Suprapubic skin (tissue), 4 donors: ENCODE results near the gene MN1. TPM values are rescaled to one million over a fixed set of nuclear protein-coding genes. Genes with fewer than 3 reads are reported as not detected.

Source experiments
- DNase-seq, 2 donors: peaks; one replicate each; pipeline ENCODE4 v3.0.0-alpha.2; 2019; ENCODE audit warnings: low spot score in 2 of 2
- H3K27ac ChIP-seq: fragments of 200-600 bp; sonication (generic); one replicate; pipeline ENCODE4 v1.5.1; 2019
- H3K27me3 ChIP-seq: fragments of 200-600 bp; sonication (generic); one replicate; pipeline ENCODE4 v1.5.1; 2019
- H3K36me3 ChIP-seq: fragments of 200-600 bp; sonication (generic); one replicate; pipeline ENCODE4 v1.5.1; 2019
- H3K4me1 ChIP-seq: fragments of 200-600 bp; sonication (generic); one replicate; pipeline ENCODE4 v1.5.1; 2019
- H3K4me3 ChIP-seq: fragments of 200-600 bp; sonication (generic); one replicate; pipeline ENCODE4 v1.5.1; 2019; ENCODE audit warnings: mild to moderate bottlenecking
- H3K9me3 ChIP-seq: fragments of 200-600 bp; sonication (generic); one replicate; pipeline ENCODE4 v1.5.1; 2019
- EP300 ChIP-seq: sonication (generic); formaldehyde crosslinking; IDR thresholded peaks from one replicate; pipeline ENCODE4 v1.6.1; 2017; ENCODE audit warnings: antibody characterized with exemption
- POLR2A ChIP-seq, 2 donors: fragments of 450-650 bp; IDR thresholded peaks; one replicate each; pipeline ENCODE4 v1.6.1; 2017; ENCODE audit warnings: antibody characterized with exemption in 2 of 2, mild to moderate bottlenecking in 2 of 2, moderate library complexity in 2 of 2
- POLR2AphosphoS5 ChIP-seq, 3 donors: sonication (generic); formaldehyde crosslinking; IDR thresholded peaks; one replicate each; pipeline ENCODE4 v1.6.1; 2017; ENCODE audit warnings: antibody characterized with exemption in 3 of 3
- WGBS: methylation state at CpG from one replicate; pipeline ENCODE4 v1.1.5; 2018; 5-methylcytosine and 5-hydroxymethylcytosine counted together
- total RNA-seq, 4 donors: library from RNA; depleted of rRNA; stranded (reverse); fragments of >200 nt; gene quantifications; one replicate each; pipeline ENCODE4 v1.1.0, GENCODE V29; 2016
- TF ChIP-seq, protein P1 (sequence below), 2 donors: fragments of 200-600 bp in 1 of 2; fragments of 450-650 bp in 1 of 2; sonication (generic) in 1 of 2; IDR thresholded peaks; one replicate each; pipeline ENCODE4 v1.5.1; 2016 to 2019; ENCODE audit warnings: antibody characterized with exemption in 2 of 2, mild to moderate bottlenecking in 1 of 2, moderate library complexity in 1 of 2

MN1 gene
- total RNA-seq, 4 donors from 2014 or later, result 1.7 to 6.5 (median 4.1) TPM

DNA sequence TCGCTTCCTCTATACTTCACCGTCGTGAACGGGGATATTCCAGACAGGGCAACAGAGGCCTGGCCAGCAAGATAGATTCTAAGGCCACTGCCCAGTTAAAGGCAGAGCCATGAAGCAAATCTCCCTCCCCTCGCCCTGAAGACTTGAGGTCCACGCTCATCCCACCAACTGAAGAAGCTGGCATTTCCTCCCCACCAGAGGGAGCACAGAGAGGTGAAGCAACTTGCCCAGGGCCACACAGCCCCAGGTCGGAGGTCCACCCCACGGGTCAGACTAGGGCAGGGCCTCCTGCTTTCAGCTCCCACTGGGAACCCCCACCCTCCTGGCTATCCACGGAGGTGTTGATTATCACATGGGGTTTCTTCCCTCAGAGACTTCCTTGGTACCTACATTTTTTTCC, 27.4 kb downstream of the MN1 start:
- Histone ChIP-seq H3K27me3 (no peaks in the 10 kb centered on the region), H3K27ac (no peak overlapping the region), H3K9me3 (no peaks in the 10 kb centered on the region), H3K4me1 (peaks cover 28% of the 10 kb centered on the region), H3K4me3 (no peak overlapping the region), H3K36me3 (no peaks in the 10 kb centered on the region)
- WGBS, result 75% methylated on average over 9 of the region's 9 CpGs
- DNase-seq, result no peak
- no peak for TF ChIP-seq POLR2AphosphoS5 (IDR thresholded peaks at IDR 0.05)
- no peak for TF ChIP-seq POLR2A (IDR thresholded peaks at IDR 0.05)
- TF ChIP-seq, protein P1, sequence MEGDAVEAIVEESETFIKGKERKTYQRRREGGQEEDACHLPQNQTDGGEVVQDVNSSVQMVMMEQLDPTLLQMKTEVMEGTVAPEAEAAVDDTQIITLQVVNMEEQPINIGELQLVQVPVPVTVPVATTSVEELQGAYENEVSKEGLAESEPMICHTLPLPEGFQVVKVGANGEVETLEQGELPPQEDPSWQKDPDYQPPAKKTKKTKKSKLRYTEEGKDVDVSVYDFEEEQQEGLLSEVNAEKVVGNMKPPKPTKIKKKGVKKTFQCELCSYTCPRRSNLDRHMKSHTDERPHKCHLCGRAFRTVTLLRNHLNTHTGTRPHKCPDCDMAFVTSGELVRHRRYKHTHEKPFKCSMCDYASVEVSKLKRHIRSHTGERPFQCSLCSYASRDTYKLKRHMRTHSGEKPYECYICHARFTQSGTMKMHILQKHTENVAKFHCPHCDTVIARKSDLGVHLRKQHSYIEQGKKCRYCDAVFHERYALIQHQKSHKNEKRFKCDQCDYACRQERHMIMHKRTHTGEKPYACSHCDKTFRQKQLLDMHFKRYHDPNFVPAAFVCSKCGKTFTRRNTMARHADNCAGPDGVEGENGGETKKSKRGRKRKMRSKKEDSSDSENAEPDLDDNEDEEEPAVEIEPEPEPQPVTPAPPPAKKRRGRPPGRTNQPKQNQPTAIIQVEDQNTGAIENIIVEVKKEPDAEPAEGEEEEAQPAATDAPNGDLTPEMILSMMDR (IDR thresholded peaks at IDR 0.05), result no peak
- TF ChIP-seq EP300, result no peak

DNA sequence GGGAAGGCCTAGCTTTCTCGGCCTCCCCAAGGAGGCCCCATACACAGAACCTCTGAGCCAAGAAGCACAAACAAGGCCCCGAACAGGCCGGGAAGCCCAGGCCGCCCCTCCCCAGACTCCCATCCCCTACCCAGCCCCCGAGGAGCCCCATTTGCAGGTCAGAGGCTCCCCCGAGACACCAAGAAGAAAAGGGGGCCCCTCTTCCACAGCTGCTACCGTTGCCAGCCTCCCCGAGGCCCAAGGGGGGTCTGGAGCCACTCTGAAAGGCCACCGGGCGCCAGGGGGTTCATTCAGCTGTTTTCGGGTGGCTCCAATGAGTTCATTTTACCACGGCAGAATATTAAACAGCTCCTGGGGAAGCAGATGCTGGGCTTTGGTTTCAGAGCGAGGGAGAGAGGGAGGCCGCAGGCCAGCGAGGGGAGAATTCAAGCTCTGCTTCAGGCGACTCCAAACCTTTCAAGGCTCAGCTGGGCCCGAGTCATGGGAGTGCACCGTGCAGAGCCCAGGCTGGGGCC, 28.5 kb downstream of the MN1 start:
- no peaks in the 10 kb centered on the region for H3K36me3 ChIP-seq
- no peaks in the 10 kb centered on the region for H3K27me3 ChIP-seq
- H3K4me1 ChIP-seq, result peaks cover 20% of the 10 kb centered on the region
- no peak overlapping the region for H3K27ac ChIP-seq
- WGBS, result 84% methylated on average over 13 of the region's 18 CpGs
- no peak overlapping the region for H3K4me3 ChIP-seq
- TF ChIP-seq POLR2AphosphoS5 (IDR thresholded peaks at IDR 0.05) (no peak), EP300 (no peak), POLR2A (IDR thresholded peaks at IDR 0.05) (no peak)
- TF ChIP-seq, protein P1 (IDR thresholded peaks at IDR 0.05), result no peak
- DNase-seq, result no peak
- no peaks in the 10 kb centered on the region for H3K9me3 ChIP-seq

DNA sequence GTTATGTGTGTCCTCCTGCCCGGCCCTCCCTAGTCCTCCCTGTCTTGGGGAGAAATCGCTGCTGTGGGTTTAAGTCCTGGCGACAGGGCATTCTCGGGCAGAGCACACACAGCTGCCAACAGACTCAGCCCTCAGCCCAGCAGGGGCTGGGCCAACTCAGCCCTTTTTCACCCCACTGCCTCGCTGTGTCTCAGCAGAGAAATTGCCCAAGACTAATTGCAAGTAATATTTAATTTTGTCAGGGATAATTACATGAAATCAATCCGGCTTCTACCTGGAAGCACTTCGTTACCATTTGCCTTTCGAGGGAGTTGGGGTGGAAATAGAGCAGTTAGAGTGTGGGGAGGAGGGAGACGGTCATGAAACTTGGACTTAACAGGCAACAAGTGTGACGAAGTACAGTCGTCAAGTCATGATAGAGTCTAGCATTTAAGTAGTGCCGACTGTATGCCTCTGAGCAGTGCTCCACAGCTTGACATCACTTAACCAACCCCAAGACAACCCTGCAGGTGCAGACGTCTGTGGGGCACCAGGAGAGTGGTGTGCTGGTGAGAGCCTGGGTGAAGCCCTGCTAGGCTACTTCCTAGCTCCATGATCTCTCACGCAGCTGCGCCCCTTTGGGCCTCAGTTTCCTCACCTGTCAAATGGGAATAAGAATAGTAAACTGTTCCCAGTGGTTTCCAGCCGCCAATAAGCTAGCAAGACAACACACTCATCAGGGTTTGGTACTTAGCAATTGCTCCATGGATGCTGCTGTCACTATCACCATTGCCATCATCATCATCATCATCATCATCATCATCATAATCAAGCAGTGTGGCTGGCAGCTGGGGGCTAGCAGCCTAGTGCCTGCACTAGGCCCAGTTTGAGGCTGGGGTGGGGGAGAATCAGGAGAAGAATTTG, 29.2 kb downstream of the MN1 start:
- Histone ChIP-seq H3K27me3 (no peaks in the 10 kb centered on the region), H3K27ac (no peak overlapping the region), H3K36me3 (no peaks in the 10 kb centered on the region), H3K4me3 (no peak overlapping the region), H3K9me3 (no peaks in the 10 kb centered on the region), H3K4me1 (peaks cover 18% of the 10 kb centered on the region)
- no peak for DNase-seq
- no peak for TF ChIP-seq POLR2AphosphoS5 (IDR thresholded peaks at IDR 0.05)
- TF ChIP-seq EP300, result no peak
- TF ChIP-seq, protein P1 (IDR thresholded peaks at IDR 0.05), result no peak
- TF ChIP-seq POLR2A (IDR thresholded peaks at IDR 0.05), result no peak
- 80% methylated on average over 16 of the region's 16 CpGs for WGBS

DNA sequence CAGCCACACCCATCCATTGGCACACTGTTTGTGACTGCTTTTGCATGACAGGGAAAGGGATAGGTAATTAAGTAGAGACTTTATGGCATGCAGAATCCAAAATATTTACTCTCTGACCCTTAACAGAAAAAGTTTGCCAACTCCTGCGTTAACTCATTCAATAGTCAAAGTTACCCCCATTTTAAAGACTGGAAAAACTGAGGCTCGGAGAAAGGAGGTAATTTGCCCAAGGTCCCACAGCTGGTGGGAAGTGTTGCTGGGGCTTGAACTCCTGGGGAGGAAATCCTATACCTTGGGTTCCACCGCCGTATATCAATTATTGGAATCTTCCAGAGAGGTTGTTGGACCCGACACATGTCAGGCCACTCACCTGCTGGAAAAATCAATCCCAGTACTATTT, 29.9 kb downstream of the MN1 start:
- WGBS, result 97% methylated on average over 5 of the region's 5 CpGs
- no peaks in the 10 kb centered on the region for H3K9me3 ChIP-seq
- no peak for TF ChIP-seq EP300
- no peak for TF ChIP-seq POLR2A (IDR thresholded peaks at IDR 0.05)
- TF ChIP-seq POLR2AphosphoS5 (IDR thresholded peaks at IDR 0.05), result no peak
- TF ChIP-seq, protein P1 (IDR thresholded peaks at IDR 0.05), result no peak
- H3K4me1 ChIP-seq, result peaks cover 15% of the 10 kb centered on the region
- no peak overlapping the region for H3K27ac ChIP-seq
- no peak overlapping the region for H3K4me3 ChIP-seq
- no peaks in the 10 kb centered on the region for H3K36me3 ChIP-seq
- DNase-seq, result no peak
- H3K27me3 ChIP-seq, result no peaks in the 10 kb centered on the region

DNA sequence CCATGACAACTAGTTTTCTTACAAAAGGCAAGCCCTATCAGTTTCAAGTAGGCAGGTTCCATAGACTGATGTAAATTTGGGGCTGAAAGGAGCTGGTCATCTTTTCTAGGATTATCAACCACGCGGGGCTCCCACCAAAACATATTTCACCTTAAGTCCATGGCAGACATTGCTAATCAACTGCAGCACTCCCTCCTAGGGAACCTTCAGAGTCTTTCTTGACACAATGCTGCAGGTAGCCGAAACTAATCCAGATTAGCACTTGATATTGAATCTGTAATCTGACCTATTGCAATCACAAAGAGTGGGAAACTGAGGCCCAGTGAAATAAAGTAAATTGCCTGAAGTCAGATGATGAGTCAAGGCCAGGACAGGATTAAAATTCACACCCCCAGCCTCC, 32.5 kb downstream of the MN1 start:
- Histone ChIP-seq H3K4me1 (no peaks in the 10 kb centered on the region), H3K9me3 (no peaks in the 10 kb centered on the region), H3K27ac (no peak overlapping the region), H3K36me3 (no peaks in the 10 kb centered on the region), H3K27me3 (no peaks in the 10 kb centered on the region), H3K4me3 (no peak overlapping the region)
- WGBS, result 95% methylated on average over 3 of the region's 3 CpGs
- no peak for TF ChIP-seq POLR2AphosphoS5 (IDR thresholded peaks at IDR 0.05)
- no peak for TF ChIP-seq POLR2A (IDR thresholded peaks at IDR 0.05)
- TF ChIP-seq, protein P1 (IDR thresholded peaks at IDR 0.05), result no peak
- TF ChIP-seq EP300, result no peak
- no peak for DNase-seq
